Activated CD8-positive, alpha-beta T cell treated with anti-CD3 and anti-CD28 coated beads for 36 hours (primary cell): ENCODE data around the gene TRIP6. TPM values are rescaled to one million over a fixed set of nuclear protein-coding genes. Genes with fewer than 3 reads are reported as not detected.

Source experiments
- ATAC-seq: fragments of 200-7000 bp; cut with Tn5 transposase; one replicate; pipeline ENCODE4 v1.10.0; 2021; ENCODE audit warnings: mild to moderate bottlenecking, moderate library complexity
- CTCF ChIA-PET: fragments of 350-600 bp; sonication (Branson Sonifier 250); formaldehyde crosslinking; loops from one replicate; lab custom pipeline; 2021; ENCODE audit warnings: antibody characterized with exemption; lab: Charles Lee
- POLR2A ChIA-PET: fragments of 350-600 bp; sonication (Branson Sonifier 250); formaldehyde crosslinking; loops from one replicate; lab custom pipeline; 2021; ENCODE audit warnings: antibody characterized with exemption; lab: Charles Lee
- DNase-seq: peaks from one replicate; pipeline ENCODE4 v3.0.0-alpha.2; 2020
- H3K27ac Mint-ChIP-seq: one replicate; pipeline ENCODE4 v1.8.0; 2021; ENCODE audit warnings: mild to moderate bottlenecking, mixed read lengths
- H3K27me3 Mint-ChIP-seq: one replicate; pipeline ENCODE4 v1.8.0; 2021; ENCODE audit warnings: mixed read lengths
- H3K36me3 Mint-ChIP-seq: one replicate; pipeline ENCODE4 v1.8.0; 2021; ENCODE audit warnings: low read depth, mixed read lengths
- H3K4me1 Mint-ChIP-seq: one replicate; pipeline ENCODE4 v1.8.0; 2021; ENCODE audit warnings: low read depth, mixed read lengths
- H3K4me3 Mint-ChIP-seq: one replicate; pipeline ENCODE4 v1.8.0; 2021; ENCODE audit warnings: mild to moderate bottlenecking, moderate library complexity, mixed read lengths
- H3K9me3 Mint-ChIP-seq: one replicate; pipeline ENCODE4 v1.8.0; 2021; ENCODE audit warnings: mixed read lengths
- CTCF ChIP-seq: fragments of 200-600 bp; IDR thresholded peaks from one replicate; pipeline ENCODE4 v1.8.0; 2022; ENCODE audit warnings: antibody characterized with exemption, mild to moderate bottlenecking
- intact Hi-C: fragments of 100-400 bp; cut with micrococcal nuclease; formaldehyde crosslinking; loops from one replicate; pipeline ENCODE4 v1.10.0; 2022
- total RNA-seq, 2 experiments: library from RNA; stranded (reverse); gene quantifications; one replicate each; pipeline ENCODE4 v1.2.3, GENCODE V29; 2021

The TRIP6 gene
- total RNA-seq, 2 experiments from 2014 or later: 27.5 to 28.4 TPM

DNA sequence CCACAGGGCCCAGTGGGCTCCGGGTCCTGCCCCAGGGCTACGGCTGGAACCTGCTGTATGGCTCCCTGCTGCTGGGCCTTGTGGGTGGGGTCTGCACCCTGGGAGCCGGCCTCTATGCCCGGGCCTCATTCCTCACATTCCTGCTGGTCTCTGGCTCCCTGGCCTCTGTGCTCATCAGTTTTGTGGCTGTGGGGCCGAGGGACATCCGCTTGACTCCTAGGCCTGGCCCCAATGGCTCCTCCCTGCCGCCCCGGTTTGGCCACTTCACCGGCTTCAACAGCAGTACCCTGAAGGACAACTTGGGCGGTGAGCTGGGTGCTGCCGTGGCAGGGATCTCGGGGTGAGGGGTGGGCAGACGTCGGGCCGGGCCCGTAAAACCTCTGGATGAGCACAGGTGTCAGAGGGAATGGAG, 10.3 kb upstream of the TRIP6 start:
- Mint-ChIP-seq H3K36me3 (peaks cover 14% of the 10 kb centered on the region), H3K4me3 (no peak overlapping the region), H3K27me3 (no peaks in the 10 kb centered on the region), H3K9me3 (no peaks in the 10 kb centered on the region), H3K27ac (no peak overlapping the region), H3K4me1 (peaks cover 11% of the 10 kb centered on the region)
- POLR2A ChIA-PET: interaction anchor here (0.6 to 2.1 kb wide), 2 partner anchors 10 to 18 kb away, joined by 3 to 7 read pairs; partner anchors contain the start of genes SRRT and TRIP6
- CTCF ChIA-PET: interaction anchor here (2.7 kb wide), 1 partner anchor 57 kb away, joined by 11 read pairs; no protein-coding TSS in a partner anchor
- TF ChIP-seq CTCF: no peak
- DNase-seq (no peak), ATAC-seq (no peak)
- intact Hi-C loops: no loop called here

DNA sequence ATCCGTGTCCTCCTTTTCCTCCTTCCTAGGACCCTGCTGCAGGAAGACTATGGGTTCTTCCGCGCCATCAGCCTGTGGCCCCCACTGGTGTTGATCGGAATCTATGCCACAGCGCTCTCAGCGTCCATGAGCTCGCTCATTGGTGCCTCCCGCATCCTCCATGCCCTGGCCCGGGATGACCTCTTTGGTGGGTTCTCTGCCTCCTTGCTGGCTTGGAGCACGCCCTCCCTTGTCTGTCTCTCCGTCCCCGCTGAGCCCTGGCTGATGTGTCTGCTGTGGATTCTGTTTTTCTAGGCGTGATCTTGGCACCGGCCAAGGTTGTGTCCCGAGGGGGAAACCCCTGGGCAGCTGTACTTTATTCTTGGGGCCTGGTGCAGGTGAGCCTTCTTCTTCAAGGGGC, 7.3 kb upstream of the TRIP6 start:
- ATAC-seq (no peak), DNase-seq (no peak)
- Mint-ChIP-seq H3K9me3 (no peaks in the 10 kb centered on the region), H3K36me3 (peaks cover 17% of the 10 kb centered on the region), H3K27ac (no peak overlapping the region), H3K27me3 (no peaks in the 10 kb centered on the region), H3K4me1 (no peaks in the 10 kb centered on the region), H3K4me3 (no peak overlapping the region)
- intact Hi-C loops: no loop called here
- CTCF ChIA-PET: interaction anchor here (0.8 kb wide), 1 partner anchor 60 kb away, joined by 3 read pairs; no protein-coding TSS in a partner anchor
- POLR2A ChIA-PET: no interaction called here
- no peak for TF ChIP-seq CTCF

DNA sequence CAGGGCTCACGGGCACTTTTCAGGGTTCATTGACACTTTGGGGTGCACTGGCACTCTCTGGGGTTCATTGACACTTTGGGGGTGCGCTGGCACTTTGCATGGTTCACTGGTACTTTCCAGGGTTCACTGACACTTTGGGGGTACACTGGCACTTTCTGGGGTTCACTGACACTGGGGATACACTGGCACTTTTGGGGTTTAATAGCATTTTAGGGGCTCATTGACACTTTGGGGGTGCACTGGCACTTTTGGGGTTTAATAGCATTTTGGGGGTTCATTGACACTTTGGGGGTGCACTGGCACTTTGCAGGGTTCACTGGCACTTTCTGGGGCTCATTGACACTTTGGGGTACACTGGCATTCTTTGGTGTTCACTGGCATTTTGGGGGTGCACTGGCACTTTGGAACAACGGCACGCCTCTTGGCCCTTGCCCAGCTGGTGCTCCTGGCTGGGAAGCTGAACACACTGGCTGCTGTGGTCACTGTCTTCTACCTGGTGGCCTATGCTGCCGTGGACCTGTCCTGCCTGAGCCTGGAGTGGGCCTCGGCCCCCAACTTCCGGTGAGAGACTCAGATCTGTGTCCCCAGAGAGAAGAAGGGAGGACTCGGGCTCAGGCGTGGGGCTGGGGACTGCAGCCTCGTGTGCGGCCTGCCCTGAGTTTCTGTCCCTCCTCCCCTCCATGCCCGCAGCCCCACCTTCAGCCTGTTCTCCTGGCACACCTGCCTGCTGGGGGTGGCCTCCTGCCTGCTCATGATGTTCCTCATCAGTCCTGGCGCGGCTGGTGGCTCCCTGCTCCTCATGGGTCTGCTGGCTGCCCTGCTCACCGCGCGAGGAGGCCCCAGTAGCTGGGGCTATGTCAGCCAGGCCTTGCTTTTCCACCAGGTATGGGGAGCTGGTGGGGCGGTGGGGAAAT, 6.2 kb upstream of the TRIP6 start:
- ChIA-PET POLR2A (interaction anchor here (1.0 kb wide), 1 partner anchor 54 kb away, joined by 3 read pairs; no protein-coding TSS in a partner anchor), CTCF (no interaction called here)
- Mint-ChIP-seq H3K4me1 (no peaks in the 10 kb centered on the region), H3K36me3 (peaks cover 17% of the 10 kb centered on the region), H3K27me3 (no peaks in the 10 kb centered on the region), H3K9me3 (no peaks in the 10 kb centered on the region), H3K4me3 (no peak overlapping the region), H3K27ac (no peak overlapping the region)
- intact Hi-C loops: no loop called here
- DNase-seq (no peak), ATAC-seq (no peak)
- no peak for TF ChIP-seq CTCF

GRCh38 chr7:100861616-100861985, 5.6 kb upstream of the TRIP6 start:
- no peaks in the 10 kb centered on the region for H3K9me3 Mint-ChIP-seq
- no peaks in the 10 kb centered on the region for H3K4me1 Mint-ChIP-seq
- DNase-seq: no peak
- CTCF ChIA-PET: no interaction called here
- intact Hi-C loops: no loop called here
- POLR2A ChIA-PET: interaction anchor here (1.0 to 1.1 kb wide), 2 partner anchors 13 to 54 kb away, joined by 3 read pairs; partner anchors contain the start of gene SRRT
- ATAC-seq: no peak
- peaks cover 17% of the 10 kb centered on the region for H3K36me3 Mint-ChIP-seq
- H3K27me3 Mint-ChIP-seq: no peaks in the 10 kb centered on the region
- no peak for TF ChIP-seq CTCF
- no peak overlapping the region for H3K4me3 Mint-ChIP-seq
- no peak overlapping the region for H3K27ac Mint-ChIP-seq
